Endometrium (tissue), 2 donors: ENCODE data around the gene GPC1.

ENCODE experiments used
- FAIRE-seq: peaks from 2 replicates; lab custom pipeline; 2012; peaks lifted over from hg19 to GRCh38; lab: Jason Lieb, UNC
- donor health status: control.
- donor health status: control.

Gene GPC1

DNA sequence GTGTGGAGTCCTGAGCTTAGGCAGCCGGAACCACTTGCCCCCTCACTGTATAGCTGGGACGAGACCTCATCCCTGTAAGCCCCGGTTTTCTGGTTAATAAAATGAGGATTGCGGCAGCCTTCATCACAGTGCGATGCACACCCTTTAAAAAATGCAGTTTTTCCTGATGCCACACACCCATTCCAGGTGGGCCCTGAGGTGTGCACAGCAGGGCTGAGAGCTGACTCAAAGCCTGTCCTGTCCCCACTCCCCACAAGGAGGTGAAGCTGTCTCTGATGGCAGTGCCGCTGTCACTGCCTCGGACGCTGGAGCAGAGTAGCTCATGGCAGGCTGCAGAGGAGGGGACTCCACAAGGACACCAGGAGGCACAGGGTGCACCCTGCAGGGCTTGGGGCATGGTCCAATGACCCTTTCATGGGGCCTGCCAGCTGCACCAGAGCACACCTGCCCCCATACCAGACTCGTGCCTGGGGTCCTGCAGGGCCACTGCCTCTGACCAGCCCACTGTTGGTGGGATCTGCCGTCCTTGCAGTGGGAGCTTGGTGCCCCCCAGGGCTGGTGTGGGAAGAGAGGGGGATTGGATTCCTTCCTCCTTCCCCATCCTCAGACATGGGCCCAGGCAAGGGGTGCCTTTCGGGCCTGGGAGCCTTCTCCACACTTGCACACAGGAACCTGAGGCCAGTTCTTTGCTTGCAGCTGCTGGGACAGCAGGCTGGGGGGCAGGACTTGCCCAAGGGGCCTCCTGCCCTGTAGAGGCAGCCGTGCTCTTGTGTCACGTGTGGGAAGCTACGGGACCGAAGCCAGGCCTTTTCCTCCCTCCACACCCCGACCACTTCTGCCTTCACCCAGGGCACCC lies 22.8 kb downstream of the GPC1 start:
- FAIRE-seq: no peak

DNA sequence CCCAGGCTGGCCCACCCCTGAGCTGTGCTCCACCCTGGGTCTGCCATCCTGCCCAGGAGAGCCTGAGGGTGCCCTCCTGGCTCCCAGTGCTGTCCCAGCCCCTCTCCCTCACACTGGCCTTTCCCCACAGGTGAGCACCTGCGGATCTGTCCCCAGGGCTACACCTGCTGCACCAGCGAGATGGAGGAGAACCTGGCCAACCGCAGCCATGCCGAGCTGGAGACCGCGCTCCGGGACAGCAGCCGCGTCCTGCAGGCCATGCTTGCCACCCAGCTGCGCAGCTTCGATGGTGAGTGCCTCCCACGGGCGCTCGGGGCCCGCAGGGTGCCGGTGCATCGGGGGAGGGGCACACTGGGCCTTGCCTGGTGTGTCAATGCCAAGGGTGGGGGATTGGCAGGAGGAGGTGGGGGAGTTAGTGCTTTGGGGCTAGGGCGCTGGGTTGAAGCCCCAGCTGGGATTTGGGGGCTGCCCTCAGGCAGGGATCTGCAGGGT lies 23.5 kb downstream of the GPC1 start:
- FAIRE-seq: no peak

- FAIRE-seq: no peak
These were observed 24.2 kb downstream of the GPC1 start for GRCh38 chr2:240459401-240460252.

GRCh38 chr2:240460253-240460711 lies 24.8 kb downstream of the GPC1 start:
- FAIRE-seq: no peak

DNA sequence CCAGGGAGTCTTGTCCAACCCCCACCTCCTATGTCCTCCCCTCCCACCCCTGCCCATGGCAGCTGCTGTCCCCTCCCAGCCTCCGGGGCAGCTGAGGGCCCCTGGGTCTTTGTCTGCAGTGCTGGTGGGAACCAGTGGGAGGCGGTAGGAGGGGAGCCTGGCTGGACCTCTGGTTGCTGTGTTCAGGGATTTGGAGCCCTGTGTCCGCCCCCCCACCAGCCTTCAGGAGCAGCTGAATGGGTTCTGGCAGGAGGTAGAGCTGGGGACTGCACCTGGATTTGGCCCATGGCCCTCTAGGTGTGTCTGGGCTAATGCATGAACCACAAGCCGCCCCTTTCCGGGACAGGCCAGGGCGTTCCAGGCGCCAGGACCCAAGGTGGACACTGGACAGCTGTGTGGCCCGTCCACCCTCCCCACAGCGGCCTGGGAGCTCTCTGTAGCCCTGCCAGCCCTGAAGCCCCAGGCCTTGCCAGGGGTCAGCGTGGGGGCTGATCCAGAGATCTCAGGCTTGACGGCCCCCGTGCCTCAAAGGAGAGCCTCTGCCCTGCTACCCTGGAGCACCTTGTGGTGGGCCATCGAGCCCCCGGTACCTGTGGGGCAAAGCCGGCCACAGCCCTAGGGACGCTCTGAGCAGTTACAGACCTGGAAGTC lies 25.4 kb downstream of the GPC1 start:
- FAIRE-seq: no peak

DNA sequence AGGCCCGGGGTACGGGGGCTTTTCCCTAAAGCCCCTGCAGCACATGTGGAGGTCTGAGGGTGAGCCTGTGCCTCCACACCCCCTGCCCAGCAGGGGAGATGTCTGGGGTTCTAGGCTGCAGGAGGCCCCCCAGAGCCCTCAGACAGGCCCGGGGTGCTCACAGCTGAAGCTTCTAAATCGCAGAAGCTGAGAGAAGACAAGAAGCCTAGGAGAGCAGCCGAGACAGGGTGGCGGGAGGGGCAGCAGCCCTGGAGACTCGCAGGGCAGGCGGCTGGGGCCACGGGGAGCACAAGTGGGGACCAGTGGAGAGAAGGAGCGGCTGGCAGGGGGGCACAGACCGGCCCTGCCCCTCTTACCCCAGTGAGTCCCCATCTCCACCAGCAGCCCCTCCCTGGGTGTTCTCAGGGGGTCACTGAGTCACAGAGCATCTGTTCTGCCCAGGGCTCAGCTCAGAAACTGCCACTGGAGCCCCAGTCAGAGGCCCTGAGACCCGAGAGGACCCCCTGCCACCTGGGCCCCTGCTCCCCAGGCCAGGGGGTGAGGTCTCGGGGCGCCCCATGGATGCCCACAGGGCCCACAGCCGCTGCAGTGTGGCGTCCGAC lies 26.1 kb downstream of the GPC1 start:
- FAIRE-seq: no peak

- no peak for FAIRE-seq
These were observed 26.7 kb downstream of the GPC1 start for GRCh38 chr2:240462073-240462706.

GRCh38 chr2:240462707-240463273 lies 27.3 kb downstream of the GPC1 start:
- no peak for FAIRE-seq

- no peak for FAIRE-seq
These were observed 27.9 kb downstream of the GPC1 start for GRCh38 chr2:240463274-240463865.

- FAIRE-seq: no peak
These were observed 28.5 kb downstream of the GPC1 start for GRCh38 chr2:240463866-240464481.

DNA sequence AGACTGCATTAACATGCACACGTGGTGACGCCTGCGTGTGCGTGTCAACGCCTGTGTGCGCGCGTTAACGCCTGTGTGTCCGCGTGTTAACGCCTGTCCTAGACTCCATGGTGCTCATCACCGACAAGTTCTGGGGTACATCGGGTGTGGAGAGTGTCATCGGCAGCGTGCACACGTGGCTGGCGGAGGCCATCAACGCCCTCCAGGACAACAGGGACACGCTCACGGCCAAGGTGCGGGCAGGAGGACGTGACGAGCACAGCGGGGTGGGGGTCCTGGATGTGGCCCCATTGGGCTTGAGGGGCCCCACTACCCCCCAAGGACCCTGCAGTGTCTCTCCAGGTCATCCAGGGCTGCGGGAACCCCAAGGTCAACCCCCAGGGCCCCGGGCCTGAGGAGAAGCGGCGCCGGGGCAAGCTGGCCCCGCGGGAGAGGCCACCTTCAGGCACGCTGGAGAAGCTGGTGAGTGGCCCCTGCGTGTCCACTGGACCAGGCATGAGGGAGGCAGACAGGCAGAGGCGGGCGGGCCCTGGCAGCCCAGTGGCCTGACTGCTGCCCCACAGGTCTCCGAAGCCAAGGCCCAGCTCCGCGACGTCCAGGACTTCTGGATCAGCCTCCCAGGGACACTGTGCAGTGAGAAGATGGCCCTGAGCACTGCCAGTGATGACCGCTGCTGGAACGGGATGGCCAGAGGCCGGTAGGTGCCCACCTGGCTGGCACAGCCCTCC lies 29.2 kb downstream of the GPC1 start:
- FAIRE-seq: no peak

DNA sequence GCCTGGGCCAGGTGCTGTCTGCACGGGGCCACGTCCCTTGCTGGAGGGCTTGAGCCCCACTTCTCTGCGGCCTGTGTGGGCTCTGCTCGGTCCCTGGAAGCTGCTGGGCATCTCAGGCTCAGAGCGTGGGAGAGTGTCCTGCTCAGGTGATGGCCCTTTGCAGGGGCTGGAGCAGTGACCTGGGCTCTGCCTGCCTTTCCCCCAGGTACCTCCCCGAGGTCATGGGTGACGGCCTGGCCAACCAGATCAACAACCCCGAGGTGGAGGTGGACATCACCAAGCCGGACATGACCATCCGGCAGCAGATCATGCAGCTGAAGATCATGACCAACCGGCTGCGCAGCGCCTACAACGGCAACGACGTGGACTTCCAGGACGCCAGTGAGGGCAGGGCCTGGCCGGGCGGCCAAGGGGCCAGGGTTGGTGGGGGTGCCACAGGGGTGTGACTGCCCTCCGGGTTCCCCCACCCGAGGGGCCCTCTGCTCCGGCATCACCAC lies 29.9 kb downstream of the GPC1 start:
- FAIRE-seq: no peak

DNA sequence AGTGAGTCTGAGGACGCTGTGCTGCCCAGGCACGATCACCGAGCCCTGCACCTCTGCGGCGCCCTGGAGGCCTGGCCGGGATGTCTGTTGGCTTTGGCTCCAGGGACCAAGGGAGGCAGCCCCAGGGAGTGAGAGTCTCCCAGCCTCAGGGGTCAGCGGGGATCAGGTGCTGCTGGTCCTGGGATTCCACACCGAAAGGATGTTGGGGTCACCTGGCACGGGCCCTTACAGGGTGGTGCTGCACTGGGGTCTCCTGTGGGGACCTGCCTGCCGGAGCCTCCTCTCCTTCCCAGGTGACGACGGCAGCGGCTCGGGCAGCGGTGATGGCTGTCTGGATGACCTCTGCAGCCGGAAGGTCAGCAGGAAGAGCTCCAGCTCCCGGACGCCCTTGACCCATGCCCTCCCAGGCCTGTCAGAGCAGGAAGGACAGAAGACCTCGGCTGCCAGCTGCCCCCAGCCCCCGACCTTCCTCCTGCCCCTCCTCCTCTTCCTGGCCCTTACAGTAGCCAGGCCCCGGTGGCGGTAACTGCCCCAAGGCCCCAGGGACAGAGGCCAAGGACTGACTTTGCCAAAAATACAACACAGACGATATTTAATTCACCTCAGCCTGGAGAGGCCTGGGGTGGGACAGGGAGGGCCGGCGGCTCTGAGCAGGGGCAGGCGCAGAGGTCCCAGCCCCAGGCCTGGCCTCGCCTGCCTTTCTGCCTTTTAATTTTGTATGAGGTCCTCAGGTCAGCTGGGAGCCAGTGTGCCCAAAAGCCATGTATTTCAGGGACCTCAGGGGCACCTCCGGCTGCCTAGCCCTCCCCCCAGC lies 30.5 kb downstream of the GPC1 start:
- no peak for FAIRE-seq

GRCh38 chr2:240466579-240467148 lies 31.2 kb downstream of the GPC1 start:
- no peak for FAIRE-seq

DNA sequence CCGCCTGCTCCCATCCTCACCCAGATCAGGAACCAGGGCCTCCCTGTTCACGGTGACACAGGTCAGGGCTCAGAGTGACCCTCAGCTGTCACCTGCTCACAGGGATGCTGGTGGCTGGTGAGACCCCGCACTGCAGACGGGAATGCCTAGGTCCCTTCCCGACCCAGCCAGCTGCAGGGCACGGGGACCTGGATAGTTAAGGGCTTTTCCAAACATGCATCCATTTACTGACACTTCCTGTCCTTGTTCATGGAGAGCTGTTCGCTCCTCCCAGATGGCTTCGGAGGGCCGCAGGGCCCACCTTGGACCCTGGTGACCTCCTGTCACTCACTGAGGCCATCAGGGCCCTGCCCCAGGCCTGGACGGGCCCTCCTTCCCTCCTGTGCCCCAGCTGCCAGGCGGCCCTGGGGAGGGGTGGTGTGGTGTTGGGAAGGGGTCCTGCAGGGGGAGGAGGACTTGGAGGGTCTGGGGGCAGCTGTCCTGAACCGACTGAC lies 31.7 kb downstream of the GPC1 start:
- no peak for FAIRE-seq

GRCh38 chr2:240467659-240468302 lies 32.3 kb downstream of the GPC1 start:
- no peak for FAIRE-seq
